Stomach (tissue), 4 donors: ENCODE results near the gene IL1R2.

Source experiments
- POLR2A ChIP-seq, 4 donors: fragments of 450-650 bp; IDR thresholded peaks; one replicate each; pipeline ENCODE4 v1.6.1; 2016; ENCODE audit warnings: antibody characterized with exemption in 4 of 4, control low read depth in 2 of 4, mild to moderate bottlenecking in 1 of 4, moderate library complexity in 1 of 4
- POLR2AphosphoS5 ChIP-seq, 3 donors: sonication (generic); formaldehyde crosslinking; IDR thresholded peaks; one replicate each; pipeline ENCODE4 v1.6.1; 2016; ENCODE audit warnings: antibody characterized with exemption in 3 of 3
- TF ChIP-seq, protein P1 (sequence below), 7 experiments: fragments of 450-650 bp in 4 of 7; fragments of 200-600 bp in 3 of 7; sonication (generic) in 3 of 7; IDR thresholded peaks; one replicate each; pipeline ENCODE4 v1.5.1; 2016 to 2019; ENCODE audit warnings: antibody characterized with exemption in 7 of 7, control low read depth in 2 of 7, mild to moderate bottlenecking in 1 of 7

DNA sequence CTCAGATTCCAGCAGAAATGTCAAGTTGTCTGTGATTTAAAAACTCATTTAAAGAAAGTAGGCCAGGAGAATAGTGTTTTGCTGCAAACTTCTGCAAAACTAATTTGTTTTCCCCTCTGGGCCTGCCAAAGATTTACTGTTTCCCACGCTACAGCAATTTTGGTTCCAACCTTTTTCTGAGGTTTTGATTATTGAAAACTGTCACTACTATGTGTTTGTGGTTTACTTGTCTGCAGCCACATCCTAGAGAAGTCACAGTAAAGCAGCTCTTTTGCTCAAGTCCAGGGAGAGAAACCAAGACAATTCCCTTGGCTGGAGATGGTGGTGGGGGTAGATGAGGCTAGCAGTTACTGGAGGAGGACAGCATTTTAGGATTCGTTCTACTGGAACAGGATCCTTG, 12.8 kb downstream of the IL1R2 start:
- TF ChIP-seq, protein P1, sequence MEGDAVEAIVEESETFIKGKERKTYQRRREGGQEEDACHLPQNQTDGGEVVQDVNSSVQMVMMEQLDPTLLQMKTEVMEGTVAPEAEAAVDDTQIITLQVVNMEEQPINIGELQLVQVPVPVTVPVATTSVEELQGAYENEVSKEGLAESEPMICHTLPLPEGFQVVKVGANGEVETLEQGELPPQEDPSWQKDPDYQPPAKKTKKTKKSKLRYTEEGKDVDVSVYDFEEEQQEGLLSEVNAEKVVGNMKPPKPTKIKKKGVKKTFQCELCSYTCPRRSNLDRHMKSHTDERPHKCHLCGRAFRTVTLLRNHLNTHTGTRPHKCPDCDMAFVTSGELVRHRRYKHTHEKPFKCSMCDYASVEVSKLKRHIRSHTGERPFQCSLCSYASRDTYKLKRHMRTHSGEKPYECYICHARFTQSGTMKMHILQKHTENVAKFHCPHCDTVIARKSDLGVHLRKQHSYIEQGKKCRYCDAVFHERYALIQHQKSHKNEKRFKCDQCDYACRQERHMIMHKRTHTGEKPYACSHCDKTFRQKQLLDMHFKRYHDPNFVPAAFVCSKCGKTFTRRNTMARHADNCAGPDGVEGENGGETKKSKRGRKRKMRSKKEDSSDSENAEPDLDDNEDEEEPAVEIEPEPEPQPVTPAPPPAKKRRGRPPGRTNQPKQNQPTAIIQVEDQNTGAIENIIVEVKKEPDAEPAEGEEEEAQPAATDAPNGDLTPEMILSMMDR (IDR thresholded peaks at IDR 0.05), result no peak
- TF ChIP-seq POLR2AphosphoS5 (IDR thresholded peaks at IDR 0.05), result no peak
- no peak for TF ChIP-seq POLR2A (IDR thresholded peaks at IDR 0.05)
